Urothelium cell line (cell line): ENCODE data around the gene FIGNL2.
"Not testable (repeated sequence)": the region's sequence is repeated elsewhere in the genome, so short reads cannot be mapped to it uniquely, and the experiment has no call there.

Experiments
- DNase-seq: peaks from one replicate; pipeline ENCODE4 v3.0.0; 2011; ENCODE audit warnings: low spot score, mixed read lengths
- FAIRE-seq: peaks from 2 replicates; lab custom pipeline; 2011; peaks lifted over from hg19 to GRCh38; lab: Jason Lieb, UNC

FIGNL2 gene

GRCh38 chr12:51848326-51848727, at the start of gene FIGNL2:
Gene FIGNL2, minus strand, starts transcription at chr12:51848718. Its CDS starts 26,305 bp downstream, at chr12:51822413.
- no peak for DNase-seq
- no peak for FAIRE-seq

- FAIRE-seq (no peak), DNase-seq (no peak)
Measured at GRCh38 chr12:51897181-51897580, 48.7 kb upstream of the FIGNL2 start.

GRCh38 chr12:51896236-51896635, 47.7 kb upstream of the FIGNL2 start:
- no peak for FAIRE-seq

GRCh38 chr12:51895378-51896135, 47.0 kb upstream of the FIGNL2 start:
- FAIRE-seq, result no peak

More at GRCh38 chr12:51896236-51896635, 47.7 kb upstream of the FIGNL2 start:
- DNase-seq, result no peak

GRCh38 chr12:51893786-51894185, 45.3 kb upstream of the FIGNL2 start:
- FAIRE-seq, result no peak

More at GRCh38 chr12:51895378-51896135, 47.0 kb upstream of the FIGNL2 start:
- DNase-seq, result no peak

GRCh38 chr12:51891843-51892242, 43.3 kb upstream of the FIGNL2 start:
- FAIRE-seq, result no peak
- DNase-seq, result no peak

More at GRCh38 chr12:51893786-51894185, 45.3 kb upstream of the FIGNL2 start:
- DNase-seq, result no peak

- FAIRE-seq (no peak), DNase-seq (no peak)
Measured at GRCh38 chr12:51890511-51891171, 42.1 kb upstream of the FIGNL2 start.

- FAIRE-seq, result no peak
- no peak for DNase-seq
Measured at GRCh38 chr12:51890133-51890464, 41.6 kb upstream of the FIGNL2 start.

- FAIRE-seq, result no peak
- no peak for DNase-seq
Measured at GRCh38 chr12:51889216-51890132, 41.0 kb upstream of the FIGNL2 start.

- DNase-seq (no peak), FAIRE-seq (no peak)
Measured at GRCh38 chr12:51888316-51889215, 40.0 kb upstream of the FIGNL2 start.

- no peak for FAIRE-seq
- no peak for DNase-seq
Measured at GRCh38 chr12:51887476-51888315, 39.2 kb upstream of the FIGNL2 start, which contains the start of gene ANKRD33. Gene ANKRD33, plus strand, starts transcription at chr12:51888103. Its CDS starts 84 bp downstream, at chr12:51888187.

- peak; percentile 80 for DNase-seq
- FAIRE-seq, result no peak
Measured at GRCh38 chr12:51886021-51886710, 37.6 kb upstream of the FIGNL2 start.

GRCh38 chr12:51885294-51886020, 36.9 kb upstream of the FIGNL2 start:
- FAIRE-seq, DNase-seq: not testable (repeated sequence)

- FAIRE-seq (no peak), DNase-seq (no peak)
Measured at GRCh38 chr12:51884676-51885229, 36.2 kb upstream of the FIGNL2 start.

- DNase-seq, result no peak
- no peak for FAIRE-seq
Measured at GRCh38 chr12:51883998-51884675, 35.6 kb upstream of the FIGNL2 start.

- DNase-seq (no peak), FAIRE-seq (no peak)
Measured at GRCh38 chr12:51883295-51883694, 34.8 kb upstream of the FIGNL2 start.

GRCh38 chr12:51879102-51879501, 30.6 kb upstream of the FIGNL2 start:
- FAIRE-seq (no peak), DNase-seq (no peak)
